ENCODE data around the gene CHD6. TPM values are rescaled to one million over a fixed set of nuclear protein-coding genes. Genes with fewer than 3 reads are reported as not detected.

The CHD6 gene
- total RNA-seq, 4 donors from 2014 or later, result 24.7 to 89.7 (median 36.6) TPM

DNA sequence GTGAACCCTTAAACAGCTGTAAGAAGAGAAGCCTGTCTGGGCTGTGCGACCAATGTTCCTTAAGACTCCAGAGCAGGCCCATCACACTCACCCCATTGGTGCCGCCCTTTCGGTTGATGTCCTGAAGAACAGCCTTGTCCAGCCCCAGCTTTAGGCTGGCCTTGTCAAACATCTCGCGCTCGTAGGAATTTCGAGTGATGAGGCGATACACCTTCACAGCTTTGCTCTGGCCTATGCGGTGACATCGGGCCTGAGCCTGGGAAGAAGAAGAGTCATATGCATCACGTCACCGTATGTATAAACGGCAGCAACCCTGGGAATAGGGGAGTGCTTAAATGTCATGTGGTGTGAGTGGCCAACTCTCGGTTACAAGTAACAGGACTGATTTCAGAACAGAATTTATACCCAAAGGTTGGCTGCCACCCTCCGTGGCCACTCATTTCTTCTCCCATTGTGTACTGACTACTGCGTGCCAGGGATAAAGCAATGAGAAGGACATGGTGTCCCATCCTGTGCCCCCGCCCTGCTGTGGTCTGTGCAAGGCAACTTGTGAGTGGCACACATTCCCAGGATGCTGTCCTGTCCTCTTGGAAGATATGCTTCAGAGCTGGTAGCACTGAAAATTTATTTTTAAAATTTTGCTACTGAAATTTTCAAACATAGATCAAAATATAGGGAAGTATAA, 160.9 kb downstream of the CHD6 start:
- DNase-seq (ENCODE audit: low spot score in 2 of 2), result no peak
- no peaks in the 10 kb centered on the region for H3K9me3 ChIP-seq
- no peak overlapping the region for H3K27ac ChIP-seq
- no peak overlapping the region for H3K4me3 ChIP-seq
- no peaks in the 10 kb centered on the region for H3K27me3 ChIP-seq
- H3K36me3 ChIP-seq, result peaks cover 61% of the 10 kb centered on the region
- WGBS, result 94% methylated on average over 17 of the region's 17 CpGs
- no peaks in the 10 kb centered on the region for H3K4me1 ChIP-seq
- TF ChIP-seq EP300 (IDR thresholded peaks at IDR 0.05) (no peak), POLR2AphosphoS5 (IDR thresholded peaks at IDR 0.05) (no peak), POLR2A (IDR thresholded peaks at IDR 0.05) (no peak)
- TF ChIP-seq, protein P1, sequence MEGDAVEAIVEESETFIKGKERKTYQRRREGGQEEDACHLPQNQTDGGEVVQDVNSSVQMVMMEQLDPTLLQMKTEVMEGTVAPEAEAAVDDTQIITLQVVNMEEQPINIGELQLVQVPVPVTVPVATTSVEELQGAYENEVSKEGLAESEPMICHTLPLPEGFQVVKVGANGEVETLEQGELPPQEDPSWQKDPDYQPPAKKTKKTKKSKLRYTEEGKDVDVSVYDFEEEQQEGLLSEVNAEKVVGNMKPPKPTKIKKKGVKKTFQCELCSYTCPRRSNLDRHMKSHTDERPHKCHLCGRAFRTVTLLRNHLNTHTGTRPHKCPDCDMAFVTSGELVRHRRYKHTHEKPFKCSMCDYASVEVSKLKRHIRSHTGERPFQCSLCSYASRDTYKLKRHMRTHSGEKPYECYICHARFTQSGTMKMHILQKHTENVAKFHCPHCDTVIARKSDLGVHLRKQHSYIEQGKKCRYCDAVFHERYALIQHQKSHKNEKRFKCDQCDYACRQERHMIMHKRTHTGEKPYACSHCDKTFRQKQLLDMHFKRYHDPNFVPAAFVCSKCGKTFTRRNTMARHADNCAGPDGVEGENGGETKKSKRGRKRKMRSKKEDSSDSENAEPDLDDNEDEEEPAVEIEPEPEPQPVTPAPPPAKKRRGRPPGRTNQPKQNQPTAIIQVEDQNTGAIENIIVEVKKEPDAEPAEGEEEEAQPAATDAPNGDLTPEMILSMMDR (IDR thresholded peaks at IDR 0.05), result no peak

GRCh38 chr20:41456351-41456750, 161.8 kb downstream of the CHD6 start:
- H3K36me3 ChIP-seq, result peaks cover 65% of the 10 kb centered on the region
- H3K4me1 ChIP-seq, result no peaks in the 10 kb centered on the region
- no peak overlapping the region for H3K4me3 ChIP-seq
- H3K27me3 ChIP-seq, result no peaks in the 10 kb centered on the region
- H3K27ac ChIP-seq, result no peak overlapping the region
- no peak for DNase-seq (ENCODE audit: low spot score in 2 of 2)
- H3K9me3 ChIP-seq, result no peaks in the 10 kb centered on the region
- TF ChIP-seq, protein P1 (IDR thresholded peaks at IDR 0.05), result no peak
- no peak for TF ChIP-seq POLR2AphosphoS5 (IDR thresholded peaks at IDR 0.05)
- no peak for TF ChIP-seq POLR2A (IDR thresholded peaks at IDR 0.05)
- TF ChIP-seq EP300 (IDR thresholded peaks at IDR 0.05), result no peak

DNA sequence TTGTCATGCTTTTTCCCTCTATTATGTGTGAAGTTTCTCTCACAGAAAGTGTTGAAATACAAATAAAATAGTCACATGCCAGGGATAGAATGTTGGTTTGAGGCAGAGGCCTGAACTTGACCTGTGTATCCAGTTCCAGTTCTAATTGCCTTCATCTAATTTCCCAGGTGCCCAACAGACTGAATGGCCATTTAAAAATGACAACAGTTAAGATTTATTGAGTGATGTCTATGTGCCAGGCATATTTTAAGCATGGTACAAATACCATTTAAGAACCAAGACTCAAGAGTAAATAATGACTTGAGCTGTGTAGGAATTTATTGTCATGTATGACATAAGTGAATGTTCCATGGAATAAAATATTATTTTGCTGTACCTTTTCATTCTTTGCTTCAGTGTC, 163.9 kb downstream of the CHD6 start:
- peaks cover 83% of the 10 kb centered on the region for H3K36me3 ChIP-seq
- no peak for DNase-seq (ENCODE audit: low spot score in 2 of 2)
- H3K27me3 ChIP-seq, result no peaks in the 10 kb centered on the region
- H3K27ac ChIP-seq, result no peak overlapping the region
- H3K4me3 ChIP-seq, result no peak overlapping the region
- TF ChIP-seq POLR2AphosphoS5 (IDR thresholded peaks at IDR 0.05), result no peak
- H3K9me3 ChIP-seq, result no peaks in the 10 kb centered on the region
- H3K4me1 ChIP-seq, result no peaks in the 10 kb centered on the region

GRCh38 chr20:41453010-41453950, 164.9 kb downstream of the CHD6 start:
- no peak for TF ChIP-seq POLR2AphosphoS5 (IDR thresholded peaks at IDR 0.05)
- TF ChIP-seq, protein P1 (IDR thresholded peaks at IDR 0.05), result no peak
- no peak for TF ChIP-seq POLR2A (IDR thresholded peaks at IDR 0.05)
- no peak for TF ChIP-seq EP300 (IDR thresholded peaks at IDR 0.05)
- no peaks in the 10 kb centered on the region for H3K4me1 ChIP-seq
- H3K4me3 ChIP-seq, result no peak overlapping the region
- WGBS, result 87% methylated on average over 11 of the region's 12 CpGs
- H3K36me3 ChIP-seq, result peaks cover 82% of the 10 kb centered on the region
- H3K9me3 ChIP-seq, result no peaks in the 10 kb centered on the region
- no peak overlapping the region for H3K27ac ChIP-seq
- no peak for DNase-seq (ENCODE audit: low spot score in 2 of 2)
- no peaks in the 10 kb centered on the region for H3K27me3 ChIP-seq

DNA sequence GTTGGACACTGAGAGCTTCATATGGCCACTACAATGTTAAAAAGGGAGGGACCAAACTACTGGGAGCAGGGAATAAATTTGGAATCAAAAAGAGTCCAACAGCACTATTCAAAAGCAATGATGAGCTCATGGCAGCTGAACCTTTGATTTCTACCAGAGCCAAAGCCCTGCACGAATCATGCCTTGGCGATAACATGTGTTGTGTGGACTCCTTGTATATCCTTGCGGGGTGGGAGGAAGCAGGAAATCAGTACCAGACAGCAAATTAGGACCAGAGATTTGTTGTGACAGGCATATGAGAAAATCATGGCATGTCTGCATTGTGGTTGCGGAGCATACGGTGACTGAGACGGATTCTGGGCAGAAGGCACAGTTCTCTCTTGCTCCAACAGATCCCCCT, 166.0 kb downstream of the CHD6 start:
- H3K27ac ChIP-seq, result no peak overlapping the region
- TF ChIP-seq, protein P1 (IDR thresholded peaks at IDR 0.05), result no peak
- no peak for TF ChIP-seq EP300 (IDR thresholded peaks at IDR 0.05)
- no peak for TF ChIP-seq POLR2A (IDR thresholded peaks at IDR 0.05)
- TF ChIP-seq POLR2AphosphoS5 (IDR thresholded peaks at IDR 0.05), result no peak
- H3K27me3 ChIP-seq, result no peaks in the 10 kb centered on the region
- no peaks in the 10 kb centered on the region for H3K9me3 ChIP-seq
- H3K4me1 ChIP-seq, result no peaks in the 10 kb centered on the region
- no peak for DNase-seq (ENCODE audit: low spot score in 2 of 2)
- no peak overlapping the region for H3K4me3 ChIP-seq
- WGBS, result 83% methylated on average over 6 of the region's 6 CpGs
- H3K36me3 ChIP-seq, result peaks cover 90% of the 10 kb centered on the region
